Activated CD8-positive, alpha-beta memory T cell treated with anti-CD3 and anti-CD28 coated beads, Interleukin-2, amount 50 U/mL, for 4 hours (primary cell): ENCODE measurements around the gene COL27A1.

Experiments used
- DNase-seq: peaks from one replicate; pipeline ENCODE4 v3.0.0-alpha.2; 2020

Gene COL27A1

GRCh38 chr9:114249424-114250234 lies 94.3 kb downstream of the COL27A1 start:
- no peak for DNase-seq

GRCh38 chr9:114250235-114250568 lies 94.9 kb downstream of the COL27A1 start:
- DNase-seq = no peak

GRCh38 chr9:114250648-114251047 lies 95.3 kb downstream of the COL27A1 start:
- DNase-seq = no peak

GRCh38 chr9:114252394-114252793 lies 97.1 kb downstream of the COL27A1 start:
- no peak for DNase-seq

- DNase-seq = no peak
Observed at GRCh38 chr9:114256827-114257328, 101.5 kb downstream of the COL27A1 start.

- no peak for DNase-seq
Observed at GRCh38 chr9:114258218-114258617, 102.9 kb downstream of the COL27A1 start.

- DNase-seq = no peak
Observed at GRCh38 chr9:114258866-114259797, 103.8 kb downstream of the COL27A1 start.

- no peak for DNase-seq
Observed at GRCh38 chr9:114259798-114260523, 104.6 kb downstream of the COL27A1 start.

- DNase-seq = no peak
Observed at GRCh38 chr9:114261026-114261425, 105.7 kb downstream of the COL27A1 start.

- no peak for DNase-seq
Observed at GRCh38 chr9:114261987-114262386, 106.7 kb downstream of the COL27A1 start.

- DNase-seq = no peak
Observed at GRCh38 chr9:114263853-114264510, 108.6 kb downstream of the COL27A1 start.

- no peak for DNase-seq
Observed at GRCh38 chr9:114264806-114265550, 109.6 kb downstream of the COL27A1 start.

GRCh38 chr9:114266969-114267368 lies 111.6 kb downstream of the COL27A1 start:
- DNase-seq = no peak

GRCh38 chr9:114269023-114269422 lies 113.7 kb downstream of the COL27A1 start:
- no peak for DNase-seq

- DNase-seq = no peak
Observed at GRCh38 chr9:114270120-114270975, 115.0 kb downstream of the COL27A1 start.

- DNase-seq = no peak
Observed at GRCh38 chr9:114271556-114272510, 116.5 kb downstream of the COL27A1 start.

GRCh38 chr9:114272739-114273431 lies 117.5 kb downstream of the COL27A1 start:
- DNase-seq = no peak

GRCh38 chr9:114273461-114273881 lies 118.1 kb downstream of the COL27A1 start:
- DNase-seq = no peak

GRCh38 chr9:114274217-114274616 lies 118.9 kb downstream of the COL27A1 start:
- DNase-seq = no peak
